ENCODE results near the gene HOXD12.

The HOXD12 gene

GRCh38 chr2:176146645-176147044, 47.0 kb downstream of the HOXD12 start:
- Histone ChIP-seq H3K9me3 (ENCODE audit: control insufficient read depth, low read length) (no peaks in the 10 kb centered on the region), H3K4me3 (ENCODE audit: insufficient read depth, low read depth, low read length) (no peak overlapping the region), H3K4me1 (ENCODE audit: control insufficient read depth, insufficient read depth, low read length) (no peaks in the 10 kb centered on the region), H3K27ac (ENCODE audit: insufficient read depth, low read depth, low read length, poor library complexity, severe bottlenecking) (no peak overlapping the region), H3K27me3 (ENCODE audit: control insufficient read depth, insufficient read depth, low read length, poor library complexity, severe bottlenecking) (peaks cover 100% of the 10 kb centered on the region), H3K36me3 (ENCODE audit: control insufficient read depth, insufficient read depth, low read length) (no peaks in the 10 kb centered on the region)

- Histone ChIP-seq H3K36me3 (ENCODE audit: control insufficient read depth, insufficient read depth, low read length) (no peaks in the 10 kb centered on the region), H3K9me3 (ENCODE audit: control insufficient read depth, low read length) (no peaks in the 10 kb centered on the region), H3K4me1 (ENCODE audit: control insufficient read depth, insufficient read depth, low read length) (no peaks in the 10 kb centered on the region), H3K27ac (ENCODE audit: insufficient read depth, low read depth, low read length, poor library complexity, severe bottlenecking) (no peak overlapping the region), H3K27me3 (ENCODE audit: control insufficient read depth, insufficient read depth, low read length, poor library complexity, severe bottlenecking) (peaks cover 100% of the 10 kb centered on the region), H3K4me3 (ENCODE audit: insufficient read depth, low read depth, low read length) (no peak overlapping the region)
- 14 to 16% methylated on average over 29 to 32 of the region's 32 CpGs for WGBS, 2 experiments
Observed at GRCh38 chr2:176147210-176147799, 47.7 kb downstream of the HOXD12 start.

- Histone ChIP-seq H3K27me3 (ENCODE audit: control insufficient read depth, insufficient read depth, low read length, poor library complexity, severe bottlenecking) (peaks cover 100% of the 10 kb centered on the region), H3K4me3 (ENCODE audit: insufficient read depth, low read depth, low read length) (no peak overlapping the region), H3K27ac (ENCODE audit: insufficient read depth, low read depth, low read length, poor library complexity, severe bottlenecking) (no peak overlapping the region), H3K36me3 (ENCODE audit: control insufficient read depth, insufficient read depth, low read length) (no peaks in the 10 kb centered on the region), H3K4me1 (ENCODE audit: control insufficient read depth, insufficient read depth, low read length) (no peaks in the 10 kb centered on the region), H3K9me3 (ENCODE audit: control insufficient read depth, low read length) (no peaks in the 10 kb centered on the region)
- WGBS, 2 experiments, result 4 to 5% methylated on average over 31 of the region's 31 CpGs
Observed at GRCh38 chr2:176147800-176148496, 48.4 kb downstream of the HOXD12 start.

- no peaks in the 10 kb centered on the region for H3K4me1 ChIP-seq (ENCODE audit: control insufficient read depth, insufficient read depth, low read length)
- H3K27ac ChIP-seq (ENCODE audit: insufficient read depth, low read depth, low read length, poor library complexity, severe bottlenecking), result no peak overlapping the region
- peaks cover 100% of the 10 kb centered on the region for H3K27me3 ChIP-seq (ENCODE audit: control insufficient read depth, insufficient read depth, low read length, poor library complexity, severe bottlenecking)
- WGBS, 2 experiments, result 26% methylated on average over 11 of the region's 11 CpGs
- H3K4me3 ChIP-seq (ENCODE audit: insufficient read depth, low read depth, low read length), result no peak overlapping the region
- no peaks in the 10 kb centered on the region for H3K9me3 ChIP-seq (ENCODE audit: control insufficient read depth, low read length)
- H3K36me3 ChIP-seq (ENCODE audit: control insufficient read depth, insufficient read depth, low read length), result no peaks in the 10 kb centered on the region
Observed at GRCh38 chr2:176148751-176149421, 49.3 kb downstream of the HOXD12 start.

- Histone ChIP-seq H3K36me3 (ENCODE audit: control insufficient read depth, insufficient read depth, low read length) (no peaks in the 10 kb centered on the region), H3K27me3 (ENCODE audit: control insufficient read depth, insufficient read depth, low read length, poor library complexity, severe bottlenecking) (peaks cover 100% of the 10 kb centered on the region), H3K9me3 (ENCODE audit: control insufficient read depth, low read length) (no peaks in the 10 kb centered on the region), H3K27ac (ENCODE audit: insufficient read depth, low read depth, low read length, poor library complexity, severe bottlenecking) (no peak overlapping the region), H3K4me1 (ENCODE audit: control insufficient read depth, insufficient read depth, low read length) (no peaks in the 10 kb centered on the region), H3K4me3 (ENCODE audit: insufficient read depth, low read depth, low read length) (no peak overlapping the region)
- WGBS, 2 experiments, result 8 to 10% methylated on average over 22 of the region's 22 CpGs
Observed at GRCh38 chr2:176149481-176149938, 49.9 kb downstream of the HOXD12 start.

- peaks cover 100% of the 10 kb centered on the region for H3K27me3 ChIP-seq (ENCODE audit: control insufficient read depth, insufficient read depth, low read length, poor library complexity, severe bottlenecking)
- H3K4me1 ChIP-seq (ENCODE audit: control insufficient read depth, insufficient read depth, low read length), result no peaks in the 10 kb centered on the region
- H3K4me3 ChIP-seq (ENCODE audit: insufficient read depth, low read depth, low read length), result no peak overlapping the region
- WGBS, 2 experiments, result 12% methylated on average over 23 to 24 of the region's 24 CpGs
- no peaks in the 10 kb centered on the region for H3K9me3 ChIP-seq (ENCODE audit: control insufficient read depth, low read length)
- no peak overlapping the region for H3K27ac ChIP-seq (ENCODE audit: insufficient read depth, low read depth, low read length, poor library complexity, severe bottlenecking)
- no peaks in the 10 kb centered on the region for H3K36me3 ChIP-seq (ENCODE audit: control insufficient read depth, insufficient read depth, low read length)
Observed at GRCh38 chr2:176149939-176150583, 50.5 kb downstream of the HOXD12 start.

- Histone ChIP-seq H3K4me3 (ENCODE audit: insufficient read depth, low read depth, low read length) (no peak overlapping the region), H3K27me3 (ENCODE audit: control insufficient read depth, insufficient read depth, low read length, poor library complexity, severe bottlenecking) (peaks cover 100% of the 10 kb centered on the region), H3K9me3 (ENCODE audit: control insufficient read depth, low read length) (no peaks in the 10 kb centered on the region), H3K27ac (ENCODE audit: insufficient read depth, low read depth, low read length, poor library complexity, severe bottlenecking) (no peak overlapping the region), H3K4me1 (ENCODE audit: control insufficient read depth, insufficient read depth, low read length) (no peaks in the 10 kb centered on the region), H3K36me3 (ENCODE audit: control insufficient read depth, insufficient read depth, low read length) (no peaks in the 10 kb centered on the region)
- WGBS, 2 experiments, result 12 to 13% methylated on average over 14 of the region's 14 CpGs
Observed at GRCh38 chr2:176150584-176151441, 51.2 kb downstream of the HOXD12 start.

- Histone ChIP-seq H3K27ac (ENCODE audit: insufficient read depth, low read depth, low read length, poor library complexity, severe bottlenecking) (no peak within 1 kb of the TSS), H3K4me1 (ENCODE audit: control insufficient read depth, insufficient read depth, low read length) (no peaks in the 10 kb centered on the region), H3K4me3 (ENCODE audit: insufficient read depth, low read depth, low read length) (no peak within 1 kb of the TSS), H3K27me3 (ENCODE audit: control insufficient read depth, insufficient read depth, low read length, poor library complexity, severe bottlenecking) (peaks cover 100% of the 10 kb centered on the region), H3K9me3 (ENCODE audit: control insufficient read depth, low read length) (no peaks in the 10 kb centered on the region), H3K36me3 (ENCODE audit: control insufficient read depth, insufficient read depth, low read length) (no peaks in the 10 kb centered on the region)
- WGBS, 2 experiments, result 4% methylated on average over 54 to 55 of the region's 55 CpGs
Observed at GRCh38 chr2:176151442-176152287, 52.1 kb downstream of the HOXD12 start, which contains the start of gene HOXD4. Gene HOXD4 (plus strand): TSS chr2:176151550. CDS start chr2:176151634, 84 bp downstream.
